GM12892 (cell line): Measurements from ENCODE around the gene IFNLR1.

Experiments used
- POLR2A ChIP-seq: IDR thresholded peaks from 2 replicates; pipeline ENCODE4 v1.6.1; 2011; ENCODE audit warnings: low read depth, low read length, control low read depth
- POLR2AphosphoS5 ChIP-seq: IDR thresholded peaks from 2 replicates; pipeline ENCODE4 v1.6.1; 2011; ENCODE audit warnings: low read depth, low read length, control low read depth

GRCh38 chr1:24150234-24151174, 36.6 kb downstream of the IFNLR1 start:
- no peak for TF ChIP-seq POLR2A
- no peak for TF ChIP-seq POLR2AphosphoS5
